ENCODE measurements around the gene SMIM41.

- no peak for TF ChIP-seq EZH2phosphoT487 (IDR thresholded peaks at IDR 0.05; ENCODE audit: borderline replicate concordance)
- TF ChIP-seq CTCF (conservative IDR thresholded peaks at IDR 0.05; ENCODE audit: low read length), result no peak
Observed at GRCh38 chr12:52086944-52087835, 7.7 kb downstream of the SMIM41 start.
